Ammon's horn (tissue), 1 donor: Measurements from ENCODE around the gene BPIFB3.
"Not testable (repeated sequence)": the region's sequence is repeated elsewhere in the genome, so short reads cannot be mapped to it uniquely, and the experiment has no call there.

Experiments used
- DNase-seq: peaks from one replicate; pipeline ENCODE4 v3.0.0-alpha.2; 2016; ENCODE audit warnings: low spot score

Gene BPIFB3

GRCh38 chr20:33086052-33086722, 32.5 kb downstream of the BPIFB3 start:
- DNase-seq, result no peak

- no peak for DNase-seq
These were observed 37.4 kb downstream of the BPIFB3 start for GRCh38 chr20:33091147-33091546.

- no peak for DNase-seq
These were observed 38.0 kb downstream of the BPIFB3 start for GRCh38 chr20:33091693-33092092.

GRCh38 chr20:33092361-33092760, 38.7 kb downstream of the BPIFB3 start:
- DNase-seq, result no peak

GRCh38 chr20:33093074-33093473, 39.4 kb downstream of the BPIFB3 start:
- DNase-seq, result no peak

- DNase-seq, result no peak
These were observed 39.9 kb downstream of the BPIFB3 start for GRCh38 chr20:33093582-33093981.

- DNase-seq, result no peak
These were observed 41.5 kb downstream of the BPIFB3 start for GRCh38 chr20:33095249-33095648.

GRCh38 chr20:33095902-33096584, 42.3 kb downstream of the BPIFB3 start:
- DNase-seq, result peak; percentile 87

GRCh38 chr20:33097001-33097400, 43.3 kb downstream of the BPIFB3 start:
- DNase-seq, result no peak

- no peak for DNase-seq
These were observed 46.3 kb downstream of the BPIFB3 start for GRCh38 chr20:33099843-33100538.

GRCh38 chr20:33103556-33103955, 49.9 kb downstream of the BPIFB3 start:
- no peak for DNase-seq

GRCh38 chr20:33104336-33104735, 50.6 kb downstream of the BPIFB3 start:
- DNase-seq, result no peak

- DNase-seq, result no peak
These were observed 51.7 kb downstream of the BPIFB3 start for GRCh38 chr20:33105316-33105924.

- not testable (repeated sequence) for DNase-seq
These were observed 52.4 kb downstream of the BPIFB3 start for GRCh38 chr20:33106058-33106620.

- DNase-seq, result no peak
These were observed 55.0 kb downstream of the BPIFB3 start for GRCh38 chr20:33108661-33109060.

- DNase-seq, result no peak
These were observed 56.6 kb downstream of the BPIFB3 start for GRCh38 chr20:33110147-33110825.

GRCh38 chr20:33111306-33111705, 57.6 kb downstream of the BPIFB3 start:
- DNase-seq, result no peak

- DNase-seq, result no peak
These were observed 59.1 kb downstream of the BPIFB3 start for GRCh38 chr20:33112547-33113386.

GRCh38 chr20:33113387-33113908, 59.7 kb downstream of the BPIFB3 start:
- no peak for DNase-seq

GRCh38 chr20:33115501-33115900, 61.8 kb downstream of the BPIFB3 start:
- DNase-seq, result not testable (repeated sequence)
